Measurements from ENCODE around the gene GOLM1. TPM values are rescaled to one million over a fixed set of nuclear protein-coding genes. Genes with fewer than 3 reads are reported as not detected.
A peak's percentile ranks its signal among the peaks of the same experiment; 100 is the strongest.
"Not testable (repeated sequence)": the region's sequence is repeated elsewhere in the genome, so short reads cannot be mapped to it uniquely, and the experiment has no call there.

GOLM1 gene
- total RNA-seq (2012; rRNA removed) (54.8 and 63.9 TPM in 2 replicates), polyA plus RNA-seq (2012; rRNA removed) (46.0 and 59.2 TPM in 2 replicates), Bru-seq, nascent RNA (percentile 70 among the genes with signal in this experiment), BruChase-seq, experiment 1, labeled RNA remaining after a 6-hour chase (percentile 77 among the genes with signal in this experiment), BruChase-seq, experiment 2, labeled RNA remaining after a 2-hour chase (percentile 74 among the genes with signal in this experiment)
- polyA plus RNA-seq (2012; cell fraction: cytosol; rRNA removed): 21.8 and 24.4 TPM in 2 replicates
- 9.3 and 26.9 TPM in 2 replicates for polyA plus RNA-seq (2012; cell fraction: nucleus; rRNA removed; ENCODE audit: low replicate concordance)
- long read RNA-seq, transcript GOLM1-202 (10 exons, 3,022 nt): minor isoform, 5 of 261 reads
- long read RNA-seq, transcript GOLM1-203 (10 exons, 3,046 nt): major isoform, 218 of 261 reads
- long read RNA-seq, partial matches to known transcripts: 12 of 261 reads
- long read RNA-seq, other reads (novel, unspliced or antisense): 26 of 261 reads

- peak within 1 kb of the TSS; percentile 58 for H3K9ac ChIP-seq (ENCODE audit: low read depth, low read length)
- H3K79me1 ChIP-seq (ENCODE audit: low read depth in 1 of 2, low read length in 2 of 2): peaks cover 17 to 22% of the 10 kb centered on the region in 2 experiments
- H3K56ac ChIP-seq (ENCODE audit: extremely low read depth, insufficient read depth, low read length): peak within 1 kb of the TSS; percentile 10
- no peak within 1 kb of the TSS for H2BK15ac ChIP-seq (ENCODE audit: low read depth, low read length)
- ChIA-PET CTCF (no interaction called here), POLR2A (ENCODE audit: unreplicated experiment) (no interaction called here)
- peak within 1 kb of the TSS; percentile 75 for H3K4me3 ChIP-seq (ENCODE audit: insufficient read depth, low read depth, low read length)
- H3K4me1 ChIP-seq (ENCODE audit: control insufficient read depth, insufficient read depth, low read length): peaks cover 4% of the 10 kb centered on the region; the same call in 1 of the 2 replicates
- no peak within 1 kb of the TSS for H3K18ac ChIP-seq (ENCODE audit: low read depth, low read length)
- no peaks in the 10 kb centered on the region for H3K36me3 ChIP-seq (ENCODE audit: control insufficient read depth, insufficient read depth, low read length)
- H2BK120ac ChIP-seq (ENCODE audit: low read depth, low read length): no peak within 1 kb of the TSS
- H3K27ac ChIP-seq (ENCODE audit: insufficient read depth, low read length): peak within 1 kb of the TSS; percentile 30
- H4K8ac ChIP-seq (ENCODE audit: low read depth in 2 of 2, low read length in 2 of 2): peak within 1 kb of the TSS in 1 of 2 experiments; percentile 61; a peak in 2 of 4 replicates
- intact Hi-C loops (cut with micrococcal nuclease): loop anchor here (2.0 kb wide), 1 partner anchor 58 kb away; no protein-coding TSS in a partner anchor
- dilution Hi-C loops (cut with HindIII; ENCODE audit: low sequenced_read_pairs, unreplicated experiment): no loop called here
- H4K20me1 ChIP-seq (ENCODE audit: insufficient read depth, low read length): peaks cover 4% of the 10 kb centered on the region
- H3K14ac ChIP-seq (replicated peaks; ENCODE audit: low read depth, low read length): no peak within 1 kb of the TSS
- peak; percentile 60 for DNase-seq
- H4K91ac ChIP-seq (ENCODE audit: insufficient read depth, low read depth, low read length): no peak within 1 kb of the TSS
- H3K9me1 ChIP-seq (ENCODE audit: insufficient read depth, low read length): peaks cover 4% of the 10 kb centered on the region; the same call in 1 of the 2 replicates
- H2AK5ac ChIP-seq (ENCODE audit: low read depth, low read length): no peak within 1 kb of the TSS
- ATAC-seq (ENCODE audit: low read depth): peak; percentile 93
- H2AFZ ChIP-seq (replicated peaks; ENCODE audit: low read length, poor library complexity): peak within 1 kb of the TSS; percentile 97
- H3K4ac ChIP-seq (ENCODE audit: low read depth, low read length): peak within 1 kb of the TSS; percentile 31
- no peak within 1 kb of the TSS for H2BK20ac ChIP-seq (ENCODE audit: low read depth, low read length)
- no peaks in the 10 kb centered on the region for H3K9me3 ChIP-seq (ENCODE audit: control insufficient read depth, insufficient read depth, low read length)
- no peak within 1 kb of the TSS for H4K5ac ChIP-seq (ENCODE audit: low read depth, low read length)
- in situ Hi-C loops (cut with MboI; ENCODE audit: low sequenced_read_pairs): no loop called here
- WGBS, 2 experiments (ENCODE audit: extremely low coverage in 2 of 2, insufficient read length in 1 of 2): 1% methylated on average over 62 of the region's 125 CpGs; no CpG with 5 or more reads in 1 of the 2 experiments
- peak within 1 kb of the TSS; percentile 85 for H3K4me2 ChIP-seq (ENCODE audit: low read depth, low read length)
- TF ChIP-seq POLR2A (IDR thresholded peaks at IDR 0.05; ENCODE audit: low read depth, low read length) (no peak), MXI1 (IDR thresholded peaks at IDR 0.05; ENCODE audit: borderline replicate concordance, low read depth, low read length) (peak; percentile 31; the same call in 1 of the 2 replicates)
- peak within 1 kb of the TSS; percentile 90 for H3K23ac ChIP-seq (ENCODE audit: low read depth, low read length)
- no peak within 1 kb of the TSS for H2BK5ac ChIP-seq (ENCODE audit: low read depth, low read length, poor library complexity, severe bottlenecking)
- H3K27me3 ChIP-seq (ENCODE audit: control insufficient read depth, insufficient read depth, low read length): peaks cover 4% of the 10 kb centered on the region
- peak within 1 kb of the TSS; percentile 62 for H2AK9ac ChIP-seq (replicated peaks; ENCODE audit: low read depth, low read length, poor library complexity)
- no TSS peak for BruUV-seq (replicated peaks)
These were observed at the start of gene GOLM1 for GRCh38 chr9:86098824-86099700. Gene GOLM1 (minus strand): TSS chr9:86099558. CDS start chr9:86079320, 20,238 bp downstream.

GRCh38 chr9:86146671-86147070, 47.3 kb upstream of the GOLM1 start:
- H3K4me2 ChIP-seq (ENCODE audit: low read depth, low read length); H4K91ac ChIP-seq (ENCODE audit: insufficient read depth, low read depth, low read length); H2BK15ac ChIP-seq (ENCODE audit: low read depth, low read length); in situ Hi-C loops (cut with MboI; ENCODE audit: low sequenced_read_pairs); H2AFZ ChIP-seq (replicated peaks; ENCODE audit: low read length, poor library complexity); H4K20me1 ChIP-seq (ENCODE audit: insufficient read depth, low read length); intact Hi-C loops (cut with micrococcal nuclease); H3K9me3 ChIP-seq (ENCODE audit: control insufficient read depth, insufficient read depth, low read length); H2AK9ac ChIP-seq (replicated peaks; ENCODE audit: low read depth, low read length, poor library complexity); H2BK5ac ChIP-seq (ENCODE audit: low read depth, low read length, poor library complexity, severe bottlenecking); H3K14ac ChIP-seq (replicated peaks; ENCODE audit: low read depth, low read length); H3K27me3 ChIP-seq (ENCODE audit: control insufficient read depth, insufficient read depth, low read length); H3K4me1 ChIP-seq (ENCODE audit: control insufficient read depth, insufficient read depth, low read length); CTCF ChIA-PET; H3K9me1 ChIP-seq (ENCODE audit: insufficient read depth, low read length); H4K8ac ChIP-seq (ENCODE audit: low read depth in 2 of 2, low read length in 2 of 2); H3K9ac ChIP-seq (ENCODE audit: low read depth, low read length); POLR2A ChIA-PET (ENCODE audit: unreplicated experiment); H3K56ac ChIP-seq (ENCODE audit: extremely low read depth, insufficient read depth, low read length); H3K27ac ChIP-seq (ENCODE audit: insufficient read depth, low read length); DNase-seq; ATAC-seq (ENCODE audit: low read depth); BruUV-seq (replicated peaks); H2BK120ac ChIP-seq (ENCODE audit: low read depth, low read length); H2BK20ac ChIP-seq (ENCODE audit: low read depth, low read length); dilution Hi-C loops (cut with HindIII; ENCODE audit: low sequenced_read_pairs, unreplicated experiment); H3K4me3 ChIP-seq (ENCODE audit: insufficient read depth, low read depth, low read length); H3K18ac ChIP-seq (ENCODE audit: low read depth, low read length); H3K79me1 ChIP-seq (ENCODE audit: low read depth in 1 of 2, low read length in 2 of 2); H3K4ac ChIP-seq (ENCODE audit: low read depth, low read length); H2AK5ac ChIP-seq (ENCODE audit: low read depth, low read length); H3K23ac ChIP-seq (ENCODE audit: low read depth, low read length); H4K5ac ChIP-seq (ENCODE audit: low read depth, low read length); H3K36me3 ChIP-seq (ENCODE audit: control insufficient read depth, insufficient read depth, low read length): not testable (repeated sequence)
- no CpG with 5 or more reads among the region's 4 CpGs for WGBS, 2 experiments (ENCODE audit: extremely low coverage in 2 of 2, insufficient read length in 1 of 2)

Data from IMR-90 (cell line).